Colonic mucosa (tissue), 4 donors: ENCODE results near the gene ZBBX. TPM values are rescaled to one million over a fixed set of nuclear protein-coding genes. Genes with fewer than 3 reads are reported as not detected.

Experiments used
- DNase-seq: peaks from one replicate; pipeline ENCODE4 v3.0.0-alpha.2; 2020
- H3K27ac ChIP-seq: fragments of 200-600 bp; one replicate; pipeline ENCODE4 v1.8.0; 2021
- H3K27me3 ChIP-seq: fragments of 200-600 bp; one replicate; pipeline ENCODE4 v1.8.0; 2021
- H3K36me3 ChIP-seq: fragments of 200-600 bp; one replicate; pipeline ENCODE4 v1.8.0; 2021
- H3K4me1 ChIP-seq: fragments of 200-600 bp; one replicate; pipeline ENCODE4 v1.8.0; 2021; ENCODE audit warnings: mild to moderate bottlenecking
- H3K4me3 ChIP-seq: fragments of 200-600 bp; one replicate; pipeline ENCODE4 v1.8.0; 2021
- H3K9ac ChIP-seq, 2 donors: one replicate each; pipeline ENCODE4 v1.7.0; 2013; ENCODE audit warnings: control low read depth in 2 of 2, low read depth in 2 of 2, low read length in 2 of 2
- H3K9me3 ChIP-seq: fragments of 200-600 bp; one replicate; pipeline ENCODE4 v1.8.0; 2021
- intact Hi-C: fragments of 100-400 bp; cut with DNase I; formaldehyde crosslinking; loops from one replicate; pipeline ENCODE4 v1.14.1; 2022
- total RNA-seq, 2 donors: library from RNA; stranded (reverse); fragmentation: NEBNext Ultra II Directional in 1 of 2; extraction: Animal tissue kit (Norgen Biotek cat#: 25700) in 1 of 2; gene quantifications; one replicate each; pipeline ENCODE4 v1.2.1, GENCODE V29; 2021
- TF ChIP-seq, protein P1 (sequence below): fragments of 200-600 bp; IDR thresholded peaks from one replicate; pipeline ENCODE4 v1.8.0; 2022; ENCODE audit warnings: antibody characterized with exemption, mild to moderate bottlenecking
- donor health status: healthy.
- donor health status: DM: no; HTN: no; CAD: no.
- donor health status: DM: no; HTN: no; CAD: no.

ZBBX gene
- total RNA-seq, 2 donors from 2014 or later = not detected

DNA sequence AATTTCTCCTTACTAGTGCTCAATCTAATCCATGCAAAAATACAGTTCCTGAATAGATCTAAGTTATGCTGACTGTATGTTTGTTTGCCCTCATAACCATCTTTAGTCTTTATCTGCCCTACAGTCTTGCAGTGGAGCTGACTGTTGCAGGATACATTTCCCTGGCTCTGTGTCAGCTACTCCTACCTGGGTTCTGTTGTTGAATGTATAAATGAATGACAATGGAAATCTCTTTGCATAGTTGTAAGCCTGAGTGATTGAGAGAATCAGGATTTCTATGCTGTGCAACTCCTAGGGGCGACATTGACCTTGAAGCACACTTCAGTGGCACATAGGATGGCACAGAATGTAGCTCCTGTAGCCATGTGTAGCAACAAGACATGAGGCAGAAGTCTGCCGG, 16.0 kb upstream of the ZBBX start:
- intact Hi-C loops = no loop called here
- H3K4me3 ChIP-seq = no peak overlapping the region
- TF ChIP-seq, protein P1, sequence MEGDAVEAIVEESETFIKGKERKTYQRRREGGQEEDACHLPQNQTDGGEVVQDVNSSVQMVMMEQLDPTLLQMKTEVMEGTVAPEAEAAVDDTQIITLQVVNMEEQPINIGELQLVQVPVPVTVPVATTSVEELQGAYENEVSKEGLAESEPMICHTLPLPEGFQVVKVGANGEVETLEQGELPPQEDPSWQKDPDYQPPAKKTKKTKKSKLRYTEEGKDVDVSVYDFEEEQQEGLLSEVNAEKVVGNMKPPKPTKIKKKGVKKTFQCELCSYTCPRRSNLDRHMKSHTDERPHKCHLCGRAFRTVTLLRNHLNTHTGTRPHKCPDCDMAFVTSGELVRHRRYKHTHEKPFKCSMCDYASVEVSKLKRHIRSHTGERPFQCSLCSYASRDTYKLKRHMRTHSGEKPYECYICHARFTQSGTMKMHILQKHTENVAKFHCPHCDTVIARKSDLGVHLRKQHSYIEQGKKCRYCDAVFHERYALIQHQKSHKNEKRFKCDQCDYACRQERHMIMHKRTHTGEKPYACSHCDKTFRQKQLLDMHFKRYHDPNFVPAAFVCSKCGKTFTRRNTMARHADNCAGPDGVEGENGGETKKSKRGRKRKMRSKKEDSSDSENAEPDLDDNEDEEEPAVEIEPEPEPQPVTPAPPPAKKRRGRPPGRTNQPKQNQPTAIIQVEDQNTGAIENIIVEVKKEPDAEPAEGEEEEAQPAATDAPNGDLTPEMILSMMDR = no peak
- H3K9ac ChIP-seq = no peak overlapping the region
- no peak for DNase-seq
- no peaks in the 10 kb centered on the region for H3K27me3 ChIP-seq
- H3K36me3 ChIP-seq = no peaks in the 10 kb centered on the region
- no peaks in the 10 kb centered on the region for H3K4me1 ChIP-seq
- no peaks in the 10 kb centered on the region for H3K9me3 ChIP-seq
- H3K27ac ChIP-seq = no peak overlapping the region

DNA sequence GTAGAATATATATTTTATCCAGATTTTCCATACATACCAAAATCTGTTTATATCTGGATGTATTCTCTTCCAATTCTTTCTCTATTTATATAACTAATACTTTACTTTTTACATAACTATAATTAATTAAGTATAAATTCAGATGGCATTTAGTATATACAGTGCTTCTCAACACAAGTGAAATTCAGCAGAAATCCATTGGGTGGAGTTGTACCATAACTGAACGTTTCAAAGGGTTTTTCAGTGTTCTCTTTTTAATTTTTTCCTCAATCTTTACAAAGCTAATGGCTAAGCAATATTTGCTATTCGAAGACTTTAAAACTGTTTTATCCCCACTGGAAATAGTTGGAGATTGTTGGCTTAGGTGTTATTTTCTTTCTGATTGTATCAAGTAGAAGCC, 13.9 kb upstream of the ZBBX start:
- H3K36me3 ChIP-seq = no peaks in the 10 kb centered on the region
- TF ChIP-seq, protein P1 = no peak
- intact Hi-C loops = no loop called here
- H3K9ac ChIP-seq = no peak overlapping the region
- H3K4me3 ChIP-seq = no peak overlapping the region
- H3K9me3 ChIP-seq = no peaks in the 10 kb centered on the region
- H3K27ac ChIP-seq = no peak overlapping the region
- H3K4me1 ChIP-seq = no peaks in the 10 kb centered on the region
- no peaks in the 10 kb centered on the region for H3K27me3 ChIP-seq
- no peak for DNase-seq

DNA sequence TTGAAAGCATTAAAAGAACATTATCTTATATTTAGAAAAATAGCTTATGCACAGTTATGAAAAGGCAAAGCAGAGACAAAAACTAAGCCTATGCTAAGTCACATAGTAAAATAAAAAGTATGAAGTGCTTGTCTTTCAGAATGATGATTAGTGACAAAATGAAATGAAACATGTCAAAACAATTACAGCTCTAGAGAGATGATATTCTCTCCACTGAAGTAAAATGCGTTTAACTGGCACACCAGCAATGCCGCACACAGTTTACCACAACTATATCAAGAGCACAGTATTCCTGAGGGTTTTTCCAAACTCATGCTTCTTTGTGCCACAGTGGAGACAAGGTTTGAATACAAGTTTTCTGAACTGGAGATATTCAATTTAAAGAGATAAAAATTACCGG, 2.1 kb upstream of the ZBBX start:
- no peak overlapping the region for H3K4me3 ChIP-seq
- no peak overlapping the region for H3K27ac ChIP-seq
- H3K27me3 ChIP-seq = no peaks in the 10 kb centered on the region
- intact Hi-C loops = loop anchor here (5.0 kb wide), 1 partner anchor 500 kb away; no protein-coding TSS in a partner anchor
- H3K9me3 ChIP-seq = no peaks in the 10 kb centered on the region
- H3K9ac ChIP-seq = no peak overlapping the region
- H3K4me1 ChIP-seq = no peaks in the 10 kb centered on the region
- TF ChIP-seq, protein P1 = no peak
- no peak for DNase-seq
- H3K36me3 ChIP-seq = no peaks in the 10 kb centered on the region

DNA sequence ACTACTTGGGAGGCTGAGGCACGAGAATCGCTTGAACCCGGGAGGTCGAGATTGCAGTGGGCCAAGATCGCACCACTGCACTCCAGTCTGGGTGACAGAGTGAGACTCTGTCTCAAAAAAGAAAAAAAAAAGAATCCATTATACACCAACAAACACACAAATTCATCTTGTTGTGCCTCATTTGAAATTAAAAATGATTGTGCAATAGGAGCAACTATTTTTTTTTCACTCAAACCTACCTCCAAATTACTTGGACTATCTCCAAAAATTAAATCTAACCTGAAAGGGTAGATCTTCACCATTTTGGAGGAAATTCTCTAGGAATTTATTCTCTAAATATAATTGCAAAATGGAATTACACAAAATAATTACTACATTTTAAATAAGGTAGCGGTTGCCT, 4.6 kb downstream of the ZBBX start:
- Histone ChIP-seq H3K4me3 (no peak overlapping the region), H3K4me1 (no peaks in the 10 kb centered on the region), H3K27ac (no peak overlapping the region), H3K9me3 (no peaks in the 10 kb centered on the region), H3K27me3 (no peaks in the 10 kb centered on the region), H3K36me3 (no peaks in the 10 kb centered on the region), H3K9ac (no peak overlapping the region)
- intact Hi-C loops = no loop called here
- TF ChIP-seq, protein P1 = no peak
- DNase-seq = no peak

DNA sequence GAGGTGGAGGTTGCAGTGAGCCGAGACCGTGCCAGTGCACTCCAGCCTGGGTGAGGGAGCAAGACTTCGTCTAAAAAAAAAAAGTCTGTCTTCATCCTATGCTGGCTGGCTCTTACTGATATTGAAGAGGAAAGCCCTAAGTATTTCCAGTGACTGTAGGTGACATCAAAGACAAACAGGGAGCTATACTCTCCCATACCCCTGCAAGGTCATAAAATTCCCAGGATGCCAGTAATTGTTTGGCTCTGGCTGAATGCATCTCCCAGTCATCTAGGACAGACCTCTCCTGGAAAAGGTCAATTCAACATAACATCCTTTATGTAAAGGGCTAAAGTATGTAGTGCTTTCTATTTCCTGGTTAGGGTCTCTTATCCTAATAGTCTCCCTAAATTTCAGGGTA, 8.0 kb downstream of the ZBBX start:
- no peaks in the 10 kb centered on the region for H3K27me3 ChIP-seq
- no peak overlapping the region for H3K4me3 ChIP-seq
- DNase-seq = no peak
- H3K27ac ChIP-seq = no peak overlapping the region
- intact Hi-C loops = no loop called here
- H3K36me3 ChIP-seq = no peaks in the 10 kb centered on the region
- H3K9me3 ChIP-seq = no peaks in the 10 kb centered on the region
- no peak overlapping the region for H3K9ac ChIP-seq
- TF ChIP-seq, protein P1 = no peak
- no peaks in the 10 kb centered on the region for H3K4me1 ChIP-seq

DNA sequence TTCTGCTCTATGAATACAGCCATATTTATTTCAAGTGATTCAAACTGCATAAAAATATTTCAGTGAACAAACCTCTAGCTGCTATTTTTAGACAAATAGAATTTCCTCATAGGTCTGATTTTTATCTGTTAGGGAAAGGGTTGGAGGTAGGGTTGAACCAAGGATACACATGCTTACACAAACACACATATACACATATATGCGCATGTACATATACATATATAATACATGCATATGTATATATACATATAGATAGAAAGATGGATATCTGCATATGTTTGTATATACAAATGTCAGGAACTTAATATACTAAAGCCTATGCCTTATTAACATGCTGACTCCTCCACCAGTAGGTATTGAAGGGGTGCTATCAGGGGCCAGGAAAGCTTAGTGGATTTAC, 18.1 kb downstream of the ZBBX start:
- Histone ChIP-seq H3K27me3 (no peaks in the 10 kb centered on the region), H3K4me3 (no peak overlapping the region), H3K36me3 (no peaks in the 10 kb centered on the region), H3K9ac (no peak overlapping the region), H3K9me3 (no peaks in the 10 kb centered on the region), H3K27ac (no peak overlapping the region), H3K4me1 (no peaks in the 10 kb centered on the region)
- intact Hi-C loops = no loop called here
- DNase-seq = no peak
- TF ChIP-seq, protein P1 = no peak
